H9 (cell line): ENCODE measurements around the gene ALX4. TPM values are rescaled to one million over a fixed set of nuclear protein-coding genes. Genes with fewer than 3 reads are reported as not detected.

Experiments
- DNase-seq: peaks from one replicate; pipeline ENCODE4 v3.0.0-alpha.2; 2017
- H2AFZ ChIP-seq: one replicate; pipeline ENCODE4 v1.6.1; 2013; ENCODE audit warnings: mild to moderate bottlenecking, low read length, control low read depth, moderate library complexity
- H2AK5ac ChIP-seq: 2 replicates; pipeline ENCODE4 v1.6.1; 2013; ENCODE audit warnings: low read length, control low read depth, mixed read lengths; ENCODE audit not compliant: insufficient read length
- H2BK120ac ChIP-seq: one replicate; pipeline ENCODE4 v1.6.1; 2013; ENCODE audit warnings: low read depth, mild to moderate bottlenecking, low read length, control low read depth, inconsistent platforms; ENCODE audit not compliant: poor library complexity, severe bottlenecking
- H2BK12ac ChIP-seq: 2 replicates; pipeline ENCODE4 v1.6.1; 2013; ENCODE audit warnings: low read length, control low read depth, mixed read lengths, low read depth; ENCODE audit not compliant: insufficient read length
- H2BK15ac ChIP-seq: 2 replicates; pipeline ENCODE4 v1.6.1; 2013; ENCODE audit warnings: low read depth, low read length, control low read depth
- H2BK20ac ChIP-seq: one replicate; pipeline ENCODE4 v1.6.1; 2013; ENCODE audit warnings: low read depth, mild to moderate bottlenecking, low read length, control low read depth, inconsistent platforms; ENCODE audit not compliant: poor library complexity, severe bottlenecking
- H2BK5ac ChIP-seq: 2 replicates; pipeline ENCODE4 v1.6.1; 2013; ENCODE audit warnings: low read length, control low read depth, mixed read lengths; ENCODE audit not compliant: insufficient read length
- H3K14ac ChIP-seq: 2 replicates; pipeline ENCODE4 v1.6.1; 2013; ENCODE audit warnings: low read length, control low read depth; ENCODE audit not compliant: insufficient read depth
- H3K18ac ChIP-seq: 2 replicates; pipeline ENCODE4 v1.6.1; 2013; ENCODE audit warnings: low read depth, mild to moderate bottlenecking, mixed read lengths, low read length, control low read depth; ENCODE audit not compliant: insufficient read length
- H3K23ac ChIP-seq: 2 replicates; pipeline ENCODE4 v1.6.1; 2013; ENCODE audit warnings: low read length, control low read depth, mixed read lengths, low read depth; ENCODE audit not compliant: insufficient read length
- H3K23me2 ChIP-seq: 2 replicates; pipeline ENCODE4 v1.6.1; 2013; ENCODE audit warnings: low read depth, mild to moderate bottlenecking, mixed read lengths, low read length, control low read depth; ENCODE audit not compliant: insufficient read length, poor library complexity, severe bottlenecking
- H3K27ac ChIP-seq: 2 replicates; pipeline ENCODE4 v1.5.1; 2013; ENCODE audit warnings: low read length, control low read depth, mixed read lengths, low read depth; ENCODE audit not compliant: insufficient read length
- H3K27me3 ChIP-seq: 2 replicates; pipeline ENCODE4 v1.6.1; 2013; ENCODE audit warnings: low read length, control low read depth, inconsistent platforms; ENCODE audit not compliant: insufficient read depth
- H3K4ac ChIP-seq: 2 replicates; pipeline ENCODE4 v1.6.1; 2013; ENCODE audit warnings: low read depth, mild to moderate bottlenecking, control low read depth, inconsistent platforms, low read length, moderate library complexity
- H3K4me1 ChIP-seq: 2 replicates; pipeline ENCODE4 v1.6.1; 2013; ENCODE audit warnings: low read length, control low read depth, inconsistent platforms; ENCODE audit not compliant: insufficient read depth
- H3K4me2 ChIP-seq: 2 replicates; pipeline ENCODE4 v1.6.1; 2013; ENCODE audit warnings: low read length, control low read depth, mixed read lengths; ENCODE audit not compliant: insufficient read length, insufficient read depth
- H3K56ac ChIP-seq: 2 replicates; pipeline ENCODE4 v1.6.1; 2013; ENCODE audit warnings: low read depth, mild to moderate bottlenecking, mixed read lengths, low read length, control low read depth; ENCODE audit not compliant: insufficient read length
- H3K79me1 ChIP-seq: 2 replicates; pipeline ENCODE4 v1.6.1; 2013; ENCODE audit warnings: low read depth, mild to moderate bottlenecking, moderate library complexity, low read length, control low read depth, inconsistent platforms; ENCODE audit not compliant: insufficient read depth, poor library complexity, severe bottlenecking
- H3K79me2 ChIP-seq: 2 replicates; pipeline ENCODE4 v1.6.1; 2013; ENCODE audit warnings: low read length, control low read depth, inconsistent platforms; ENCODE audit not compliant: insufficient read depth
- H3K9ac ChIP-seq: 2 replicates; pipeline ENCODE4 v1.6.1; 2013; ENCODE audit warnings: low read length, control low read depth, mixed read lengths; ENCODE audit not compliant: insufficient read length; ENCODE audit errors: extremely low read depth
- H3K9me3 ChIP-seq: one replicate; pipeline ENCODE4 v1.6.1; 2013; ENCODE audit warnings: low read depth, low read length, inconsistent platforms; ENCODE audit not compliant: control insufficient read depth
- H3T11ph ChIP-seq: one replicate; pipeline ENCODE4 v1.6.1; 2013; ENCODE audit warnings: mild to moderate bottlenecking, low read length, control low read depth, inconsistent platforms
- H4K20me1 ChIP-seq: one replicate; pipeline ENCODE4 v1.6.1; 2013; ENCODE audit not compliant: control insufficient read depth, insufficient read length, insufficient read depth
- H4K5ac ChIP-seq: 2 replicates; pipeline ENCODE4 v1.6.1; 2013; ENCODE audit warnings: low read depth, mild to moderate bottlenecking, mixed read lengths, low read length, control low read depth; ENCODE audit not compliant: insufficient read length
- H4K8ac ChIP-seq: replicated peaks from 2 replicates; pipeline ENCODE4 v1.6.1; 2013; ENCODE audit warnings: low read length, control low read depth, mixed read lengths, low read depth; ENCODE audit not compliant: insufficient read length
- H4K91ac ChIP-seq: 2 replicates; pipeline ENCODE4 v1.6.1; 2013; ENCODE audit warnings: low read depth, mild to moderate bottlenecking, moderate library complexity, mixed read lengths, low read length, control low read depth; ENCODE audit not compliant: insufficient read length
- H3K27ac Mint-ChIP-seq, 3 experiments: 2 replicates in 2 of 3; 3 replicates in 1 of 3; pipeline ENCODE4 v1.8.0; 2020 to 2021; ENCODE audit warnings: mixed read lengths in 3 of 3, mild to moderate bottlenecking in 1 of 3, moderate library complexity in 1 of 3
- H3K27me3 Mint-ChIP-seq: 2 replicates; pipeline ENCODE4 v1.8.0; 2021; ENCODE audit warnings: low read depth, mild to moderate bottlenecking, moderate library complexity, mixed read lengths
- H3K36me3 Mint-ChIP-seq, 3 experiments: 2 replicates in 2 of 3; 3 replicates in 1 of 3; pipeline ENCODE4 v1.8.0; 2020 to 2021; ENCODE audit warnings: low read depth in 3 of 3, mixed read lengths in 3 of 3; ENCODE audit not compliant: insufficient read depth in 1 of 3
- H3K4me1 Mint-ChIP-seq, 2 experiments: 2 replicates each; pipeline ENCODE4 v1.8.0; 2020; ENCODE audit warnings: mixed read lengths in 2 of 2
- H3K4me3 Mint-ChIP-seq, 2 experiments: 2 replicates in 1 of 2; 3 replicates in 1 of 2; pipeline ENCODE4 v1.8.0; 2020 to 2021; ENCODE audit warnings: mild to moderate bottlenecking in 2 of 2, mixed read lengths in 2 of 2, moderate library complexity in 1 of 2
- H3K9me3 Mint-ChIP-seq, 2 experiments: 2 replicates in 1 of 2; 3 replicates in 1 of 2; pipeline ENCODE4 v1.8.0; 2020; ENCODE audit warnings: mild to moderate bottlenecking in 2 of 2, mixed read lengths in 2 of 2, moderate library complexity in 1 of 2
- CTCF ChIP-seq: fragments of 200-600 bp; sonication (generic); conservative IDR thresholded peaks from 3 replicates; pipeline ENCODE4 v1.8.0; 2021; ENCODE audit warnings: antibody characterized with exemption, mild to moderate bottlenecking
- WGBS: extraction: QIAGEN DNeasy Blood & Tissue Kit; methylation state at CpG from one replicate; pipeline ENCODE4 v1.1.7; 2013; ENCODE audit warnings: missing lambda C conversion rate, low lambda C conversion rate, mixed read lengths; ENCODE audit not compliant: insufficient read length; ENCODE audit errors: extremely low coverage; 5-methylcytosine and 5-hydroxymethylcytosine counted together
- total RNA-seq: library from RNA; stranded (reverse); gene quantifications from 2 replicates; pipeline ENCODE4 v1.2.1, GENCODE V29; 2021

ALX4 gene
- total RNA-seq, 1 experiment from 2014 or later, result not detected

DNA sequence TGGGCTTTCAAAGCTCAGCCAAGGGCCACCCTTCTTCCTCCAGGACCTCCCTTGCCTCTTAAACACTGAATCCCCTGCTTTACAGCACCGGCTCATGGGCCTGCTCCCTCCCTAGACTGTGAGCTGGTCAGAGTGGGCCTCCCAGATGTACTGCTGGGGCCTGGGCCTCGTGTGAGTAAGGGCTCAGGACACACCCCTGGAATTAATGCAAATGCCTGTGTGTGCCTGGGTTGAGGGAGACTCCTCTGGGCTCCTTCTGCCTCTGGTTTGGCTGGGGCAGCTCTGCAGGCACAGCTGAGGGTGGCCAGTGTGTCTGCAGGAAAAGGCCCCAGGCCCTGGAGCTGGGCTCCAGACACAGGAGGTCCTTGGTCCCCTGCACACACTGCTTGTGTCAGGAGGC, 24.2 kb downstream of the ALX4 start:
- no peak overlapping the region for H3K56ac ChIP-seq
- no peak overlapping the region for H3K23ac ChIP-seq
- no peaks in the 10 kb centered on the region for H3K9me3 Mint-ChIP-seq
- no peak overlapping the region for H3K9ac ChIP-seq
- H3K9me3 ChIP-seq, result no peaks in the 10 kb centered on the region
- no peak overlapping the region for H2BK120ac ChIP-seq
- H2BK20ac ChIP-seq, result no peak overlapping the region
- no peak overlapping the region for H2BK12ac ChIP-seq
- no CpG with 5 or more reads among the region's 2 CpGs for WGBS
- no peak overlapping the region for H3T11ph ChIP-seq
- H3K27ac Mint-ChIP-seq, result peak overlapping the region in 1 of 3 experiments; percentile 14; a peak in 3 of 7 replicates
- H2AFZ ChIP-seq, result no peak overlapping the region
- no peaks in the 10 kb centered on the region for H3K27me3 ChIP-seq
- no peak overlapping the region for H3K4me2 ChIP-seq
- H2AK5ac ChIP-seq, result no peak overlapping the region
- no peak overlapping the region for H3K14ac ChIP-seq
- H4K20me1 ChIP-seq, result no peaks in the 10 kb centered on the region
- no peak for DNase-seq
- no peak overlapping the region for H2BK15ac ChIP-seq
- no peak overlapping the region for H4K5ac ChIP-seq
- H3K27ac ChIP-seq, result no peak overlapping the region
- no peak overlapping the region for H4K91ac ChIP-seq
- no peak overlapping the region for H3K4me3 Mint-ChIP-seq
- peaks cover 17 to 34% of the 10 kb centered on the region in 2 experiments for H3K4me1 Mint-ChIP-seq
- H3K36me3 Mint-ChIP-seq, result no peaks in the 10 kb centered on the region
- H3K4me1 ChIP-seq, result no peaks in the 10 kb centered on the region; the same call in 1 of the 2 replicates
- no peak for TF ChIP-seq CTCF
- H3K79me1 ChIP-seq, result no peaks in the 10 kb centered on the region
- H3K23me2 ChIP-seq, result no peaks in the 10 kb centered on the region
- H3K27me3 Mint-ChIP-seq, result peaks cover 15% of the 10 kb centered on the region
- H2BK5ac ChIP-seq, result no peak overlapping the region
- H3K4ac ChIP-seq, result no peak overlapping the region
- peak overlapping the region; percentile 5 for H3K18ac ChIP-seq
- H3K79me2 ChIP-seq, result no peaks in the 10 kb centered on the region
- H4K8ac ChIP-seq, result no peak overlapping the region
